ENCODE data around the gene ASCC1. TPM values are rescaled to one million over a fixed set of nuclear protein-coding genes. Genes with fewer than 3 reads are reported as not detected.

Gene ASCC1
- total and polyA plus RNA-seq, 2 of the 13 experiments (the other 11 are each of a cell fraction or from before 2014, with no cell fraction given): 21.6 to 30.1 TPM

GRCh38 chr10:72068901-72069446 is 147.1 kb downstream of the ASCC1 start (continued):
- TF ChIP-seq ZNF550 (CRISPR knock-in tag; IDR thresholded peaks at IDR 0.05; ENCODE audit: borderline replicate concordance): no peak

DNA sequence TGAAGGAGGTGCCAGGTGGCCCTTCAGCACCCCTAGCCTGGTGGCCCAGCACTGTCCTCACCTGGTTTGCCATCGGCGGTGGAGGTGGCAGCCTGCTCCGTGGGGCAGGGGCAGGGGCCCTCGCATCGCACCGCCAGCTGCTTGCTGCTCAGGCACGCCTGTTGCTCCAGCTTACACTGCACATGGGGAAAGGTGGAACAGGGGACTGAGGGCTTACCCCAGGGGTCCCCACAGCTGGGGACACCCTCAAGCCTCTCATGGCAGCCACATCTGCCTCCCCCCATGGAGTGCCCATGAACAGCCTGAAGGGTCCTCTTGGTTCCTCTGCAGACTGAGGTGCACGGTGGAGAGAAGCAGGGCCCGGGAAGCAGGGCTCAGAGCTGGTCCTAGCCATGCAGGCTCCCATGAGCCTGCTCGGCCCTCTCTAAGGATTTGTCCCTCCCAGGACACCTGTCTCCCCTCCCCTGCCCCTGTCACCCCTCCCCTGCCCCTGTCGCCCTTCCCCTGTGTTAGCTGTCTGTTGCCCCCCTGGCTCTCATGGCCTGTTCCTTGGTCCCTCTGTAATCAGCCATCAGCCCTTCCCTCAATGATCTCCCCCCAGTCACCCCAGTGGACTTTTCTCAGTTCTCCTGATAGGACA is 147.8 kb downstream of the ASCC1 start:
- WGBS (ENCODE audit: low lambda C conversion rate): 89% methylated on average over 8 of the region's 11 CpGs
- Histone ChIP-seq H3K27me3 (ENCODE audit: control insufficient read depth in 1 of 2, insufficient read depth in 2 of 2, low read length in 2 of 2) (peaks cover 0 to 6% of the 10 kb centered on the region in 2 experiments; a peak in 1 of 5 replicates), H3K9me3 (ENCODE audit: low read length) (no peaks in the 10 kb centered on the region), H3K4me1 (ENCODE audit: insufficient read depth, low read length) (peaks cover 60% of the 10 kb centered on the region), H3K36me3 (replicated peaks in 1 of 2; ENCODE audit: control insufficient read depth in 1 of 2, insufficient read depth in 2 of 2, low read length in 2 of 2) (no peaks in the 10 kb centered on the region), H3K9ac (ENCODE audit: insufficient read depth, low read depth, low read length) (peak overlapping the region; percentile 9; the same call in 1 of the 2 replicates), H4K20me1 (ENCODE audit: insufficient read depth, low read length) (no peaks in the 10 kb centered on the region), H3K79me2 (ENCODE audit: insufficient read depth, low read length) (no peaks in the 10 kb centered on the region), H2AFZ (ENCODE audit: low read length) (no peak overlapping the region), H3K4me2 (ENCODE audit: low read depth, low read length) (peak overlapping the region; percentile 85), H3K27ac (ENCODE audit: extremely low read length, insufficient read depth, low read length) (peak overlapping the region; percentile 48), H3K4me3 (replicated peaks in 1 of 3; ENCODE audit: insufficient read depth in 1 of 3, low read depth in 2 of 3, low read length in 3 of 3) (peak overlapping the region in 1 of 3 experiments; percentile 60; a peak in 2 of 6 replicates)
- TF ChIP-seq TCF12 (IDR thresholded peaks at IDR 0.05) (no peak), TCF12 (CRISPR knock-in tag; IDR thresholded peaks at IDR 0.05) (0 out of 2 replicates have a peak, but pooled peaks have one; percentile 10), MXD3 (CRISPR knock-in tag; IDR thresholded peaks at IDR 0.05) (no peak), ZNF24 (IDR thresholded peaks at IDR 0.05) (no peak), MTA1 (CRISPR knock-in tag; IDR thresholded peaks at IDR 0.05; ENCODE audit: borderline replicate concordance) (0 out of 2 replicates have a peak, but pooled peaks have one; percentile 38), ZNF83 (CRISPR knock-in tag; IDR thresholded peaks at IDR 0.05; ENCODE audit: borderline replicate concordance) (0 out of 2 replicates have a peak, but pooled peaks have one; percentile 52), HNRNPK (IDR thresholded peaks at IDR 0.05; ENCODE audit: low read depth, low read length, poor library complexity, severe bottlenecking) (no peak), ARID2 (CRISPR knock-in tag; IDR thresholded peaks at IDR 0.05; ENCODE audit: borderline replicate concordance) (no peak), SIX1 (CRISPR knock-in tag; IDR thresholded peaks at IDR 0.05; ENCODE audit: borderline replicate concordance) (no peak), FOXK2 (IDR thresholded peaks at IDR 0.05) (no peak), ZFP41 (CRISPR knock-in tag; IDR thresholded peaks at IDR 0.05; ENCODE audit: borderline replicate concordance) (0 out of 2 replicates have a peak, but pooled peaks have one; percentile 66), RARA (CRISPR knock-in tag; IDR thresholded peaks at IDR 0.05) (no peak)
- BruUV-seq (replicated peaks): TSS peak; percentile 53
- POLR2A ChIA-PET: interaction anchor here (0.6 to 1.2 kb wide), 3 partner anchors 14 to 205 kb away, joined by 3 to 4 read pairs (median 3); no protein-coding TSS in a partner anchor
- DNase-seq (ENCODE audit: low spot score): no peak
- intact Hi-C loops (cut with micrococcal nuclease; ENCODE audit: unreplicated experiment): no loop called here
- in situ Hi-C loops (cut with HindIII; ENCODE audit: extremely low pct_ligation_motif_present, low pct_unique_long_range_greater_than_20kb): no loop called here
- CTCF ChIA-PET (ENCODE audit: low intra/inter-chr PET ratio, low total read pairs): no interaction called here
- no peak for FAIRE-seq
- peak; percentile 33 for ATAC-seq

Data from HepG2 (cell line).